ENCODE data around the gene NT5DC3. TPM values are rescaled to one million over a fixed set of nuclear protein-coding genes. Genes with fewer than 3 reads are reported as not detected.
A peak's percentile ranks its signal among the peaks of the same experiment; 100 is the strongest.

Gene NT5DC3
- 26.2 TPM for total RNA-seq

GRCh38 chr12:103840876-103841689 is at the start of gene NT5DC3:
Gene NT5DC3 (minus strand): TSS chr12:103841234. CDS start chr12:103841156, 78 bp downstream.
- intact Hi-C loops (cut with DNase I): no loop called here
- DNase-seq (ENCODE audit: low spot score) (peak; percentile 90), ATAC-seq (peak; percentile 96)

- intact Hi-C loops (cut with DNase I): loop anchor here (10.0 kb wide), 1 partner anchor 217 kb away; no protein-coding TSS in a partner anchor
- ATAC-seq: no peak
- DNase-seq (ENCODE audit: low spot score): no peak
Observed at GRCh38 chr12:103887738-103888137, 46.7 kb upstream of the NT5DC3 start.

GRCh38 chr12:103886195-103886797 is 45.3 kb upstream of the NT5DC3 start:
- intact Hi-C loops (cut with DNase I): loop anchor here (10.0 kb wide), 1 partner anchor 219 kb away; no protein-coding TSS in a partner anchor
- no peak for DNase-seq (ENCODE audit: low spot score)
- ATAC-seq: no peak

GRCh38 chr12:103884316-103884715 is 43.3 kb upstream of the NT5DC3 start:
- peak; percentile 63 for ATAC-seq
- no peak for DNase-seq (ENCODE audit: low spot score)
- intact Hi-C loops (cut with DNase I): loop anchor here (10.0 kb wide), 1 partner anchor 220 kb away; no protein-coding TSS in a partner anchor

GRCh38 chr12:103883908-103884307 is 42.9 kb upstream of the NT5DC3 start:
- intact Hi-C loops (cut with DNase I): loop anchor here (10.0 kb wide), 1 partner anchor 221 kb away; no protein-coding TSS in a partner anchor
- ATAC-seq: peak; percentile 50
- DNase-seq (ENCODE audit: low spot score): no peak

GRCh38 chr12:103882861-103883596 is 42.0 kb upstream of the NT5DC3 start:
- no peak for DNase-seq (ENCODE audit: low spot score)
- intact Hi-C loops (cut with DNase I): loop anchor here (10.0 kb wide), 1 partner anchor 222 kb away; no protein-coding TSS in a partner anchor
- no peak for ATAC-seq

- ATAC-seq (no peak), DNase-seq (ENCODE audit: low spot score) (no peak)
- intact Hi-C loops (cut with DNase I): loop anchor here (10.0 kb wide), 1 partner anchor 224 kb away; no protein-coding TSS in a partner anchor
Observed at GRCh38 chr12:103881261-103881660, 40.2 kb upstream of the NT5DC3 start.

GRCh38 chr12:103880299-103881142 is 39.5 kb upstream of the NT5DC3 start:
- ATAC-seq: no peak
- intact Hi-C loops (cut with DNase I): loop anchor here (10.0 kb wide), 1 partner anchor 224 kb away; no protein-coding TSS in a partner anchor

GRCh38 chr12:103879878-103880277 is 38.8 kb upstream of the NT5DC3 start:
- ATAC-seq: no peak
- intact Hi-C loops (cut with DNase I): loop anchor here (10.0 kb wide), 1 partner anchor 225 kb away; no protein-coding TSS in a partner anchor
- no peak for DNase-seq (ENCODE audit: low spot score)

More at GRCh38 chr12:103880299-103881142, 39.5 kb upstream of the NT5DC3 start:
- DNase-seq (ENCODE audit: low spot score): no peak

- DNase-seq (ENCODE audit: low spot score) (no peak), ATAC-seq (no peak)
- intact Hi-C loops (cut with DNase I): no loop called here
Observed at GRCh38 chr12:103879048-103879692, 38.1 kb upstream of the NT5DC3 start.

- peak; percentile 79 for ATAC-seq
- DNase-seq (ENCODE audit: low spot score): no peak
- intact Hi-C loops (cut with DNase I): no loop called here
Observed at GRCh38 chr12:103877934-103878510, 37.0 kb upstream of the NT5DC3 start.

- no peak for DNase-seq (ENCODE audit: low spot score)
- intact Hi-C loops (cut with DNase I): no loop called here
- no peak for ATAC-seq
Observed at GRCh38 chr12:103877288-103877687, 36.3 kb upstream of the NT5DC3 start.

- intact Hi-C loops (cut with DNase I): no loop called here
- ATAC-seq: no peak
- DNase-seq (ENCODE audit: low spot score): no peak
Observed at GRCh38 chr12:103875666-103876065, 34.6 kb upstream of the NT5DC3 start.

- ATAC-seq (peak; percentile 51), DNase-seq (ENCODE audit: low spot score) (no peak)
- intact Hi-C loops (cut with DNase I): no loop called here
Observed at GRCh38 chr12:103868215-103868614, 27.2 kb upstream of the NT5DC3 start.

- DNase-seq (ENCODE audit: low spot score) (no peak), ATAC-seq (no peak)
- intact Hi-C loops (cut with DNase I): no loop called here
Observed at GRCh38 chr12:103865151-103865730, 24.2 kb upstream of the NT5DC3 start.

GRCh38 chr12:103864710-103865109 is 23.7 kb upstream of the NT5DC3 start:
- intact Hi-C loops (cut with DNase I): no loop called here
- ATAC-seq (no peak), DNase-seq (ENCODE audit: low spot score) (no peak)

GRCh38 chr12:103858953-103859601 is 18.0 kb upstream of the NT5DC3 start:
- ATAC-seq (peak; percentile 77), DNase-seq (ENCODE audit: low spot score) (no peak)
- intact Hi-C loops (cut with DNase I): no loop called here
